GM12878 (cell line): Measurements from ENCODE around the gene TGFB1I1. TPM values are rescaled to one million over a fixed set of nuclear protein-coding genes. Genes with fewer than 3 reads are reported as not detected.

Source experiments
- BACH1 ChIP-seq: fragments of 450-650 bp; IDR thresholded peaks from 2 replicates; pipeline ENCODE4 v1.6.1; 2017; ENCODE audit warnings: mild to moderate bottlenecking, borderline replicate concordance
- BMI1 ChIP-seq: fragments of 450-650 bp; IDR thresholded peaks from 2 replicates; pipeline ENCODE4 v1.6.1; 2016; ENCODE audit warnings: mild to moderate bottlenecking, moderate library complexity, borderline replicate concordance
- BRCA1 ChIP-seq: IDR thresholded peaks from 2 replicates; pipeline ENCODE4 v1.6.1; 2011; ENCODE audit warnings: low read depth, low read length, improper control_type of control experiment
- CEBPB ChIP-seq, 2 experiments: fragments of 150-350 bp in 1 of 2; IDR thresholded peaks; 2 replicates each; pipeline ENCODE4 v1.6.1; 2012 to 2014; ENCODE audit warnings: low read depth in 2 of 2, low read length in 2 of 2, borderline replicate concordance in 1 of 2, inconsistent platforms in 1 of 2
- CHD2 ChIP-seq: IDR thresholded peaks from 2 replicates; pipeline ENCODE4 v1.6.1; 2011; ENCODE audit warnings: low read depth, low read length, improper control_type of control experiment, borderline replicate concordance
- IKZF2 ChIP-seq, 2 experiments: fragments of 450-650 bp; IDR thresholded peaks; 2 replicates each; pipeline ENCODE4 v1.6.1; 2017; ENCODE audit warnings: mild to moderate bottlenecking in 2 of 2, moderate library complexity in 2 of 2
- JUNB ChIP-seq: IDR thresholded peaks from 2 replicates; pipeline ENCODE4 v1.6.1; 2016; ENCODE audit warnings: antibody characterized with exemption, mild to moderate bottlenecking
- LARP7 ChIP-seq: fragments of 450-650 bp; IDR thresholded peaks from 2 replicates; pipeline ENCODE4 v1.6.1; 2017; ENCODE audit warnings: mild to moderate bottlenecking
- MAX ChIP-seq: IDR thresholded peaks from 2 replicates; pipeline ENCODE4 v1.6.1; 2012; ENCODE audit warnings: low read depth, low read length, improper control_type of control experiment
- MEF2A ChIP-seq: IDR thresholded peaks from 2 replicates; pipeline ENCODE4 v1.6.1; 2011; ENCODE audit warnings: low read depth, mild to moderate bottlenecking, low read length, moderate library complexity; ENCODE audit not compliant: insufficient read depth
- MYB ChIP-seq: fragments of 150-350 bp; IDR thresholded peaks from 2 replicates; pipeline ENCODE4 v1.6.1; 2014; ENCODE audit warnings: mild to moderate bottlenecking, low read depth, low read length, borderline replicate concordance
- NFXL1 ChIP-seq: fragments of 450-650 bp; IDR thresholded peaks from 2 replicates; pipeline ENCODE4 v1.6.1; 2017; ENCODE audit warnings: antibody characterized with exemption, mild to moderate bottlenecking, borderline replicate concordance
- PAX5 ChIP-seq: IDR thresholded peaks from 2 replicates; pipeline ENCODE4 v1.6.1; 2011; ENCODE audit warnings: low read depth, low read length, borderline replicate concordance
- PAX8 ChIP-seq: fragments of 450-650 bp; IDR thresholded peaks from 2 replicates; pipeline ENCODE4 v1.6.1; 2017; ENCODE audit warnings: mild to moderate bottlenecking, moderate library complexity
- POLR2A ChIP-seq: IDR thresholded peaks from 2 replicates; pipeline ENCODE4 v1.6.1; 2011; ENCODE audit warnings: low read depth, mild to moderate bottlenecking, low read length
- POLR2AphosphoS5 ChIP-seq: IDR thresholded peaks from 2 replicates; pipeline ENCODE4 v1.6.1; 2011; ENCODE audit warnings: mild to moderate bottlenecking, low read length, inconsistent platforms
- PRDM15 ChIP-seq: fragments of 450-650 bp; formaldehyde crosslinking; IDR thresholded peaks from 2 replicates; pipeline ENCODE4 v1.4.0; 2020; ENCODE audit warnings: mild to moderate bottlenecking, moderate library complexity
- RAD21 ChIP-seq: IDR thresholded peaks from 2 replicates; pipeline ENCODE4 v1.6.1; 2011; ENCODE audit warnings: mild to moderate bottlenecking, low read depth, low read length, moderate library complexity; ENCODE audit not compliant: insufficient read depth
- RCOR1 ChIP-seq: conservative IDR thresholded peaks from 2 replicates; pipeline ENCODE4 v1.6.1; 2012; ENCODE audit warnings: low read depth, low read length, improper control_type of control experiment
- SIN3A ChIP-seq: IDR thresholded peaks from 2 replicates; pipeline ENCODE4 v1.6.1; 2012; ENCODE audit warnings: low read depth, low read length, improper control_type of control experiment
- SREBF2 ChIP-seq: IDR thresholded peaks from 2 replicates; pipeline ENCODE4 v1.6.1; 2012; ENCODE audit warnings: mild to moderate bottlenecking, low read length
- TCF3 ChIP-seq: IDR thresholded peaks from 2 replicates; pipeline ENCODE4 v1.6.1; 2012; ENCODE audit warnings: low read depth, mild to moderate bottlenecking, low read length, borderline replicate concordance; ENCODE audit not compliant: insufficient read depth
- ZNF217 ChIP-seq: fragments of 450-650 bp; IDR thresholded peaks from 2 replicates; pipeline ENCODE4 v1.6.1; 2017; ENCODE audit warnings: antibody characterized with exemption, mild to moderate bottlenecking
- ZNF274 ChIP-seq: IDR thresholded peaks from one replicate; pipeline ENCODE4 v1.8.0; 2011; ENCODE audit not compliant: insufficient read length, insufficient read depth
- polyA plus RNA-seq, 11 experiments: library from polyadenylated mRNA; depleted of rRNA in 4 of 11; unstranded in 6 of 11; stranded (reverse) in 5 of 11; fragments of >200 nt; fragmentation: Nextera tagmentation in 4 of 11; fragmentation: Illumina TruSeq in 1 of 11; extraction: Ambion mirVana in 4 of 11; extraction: Trizol in 1 of 11; gene quantifications; 1 replicate in 1 of 11; 2 replicates in 10 of 11; pipeline versions ENCODE4 v1.2.1 to v1.2.3, GENCODE V29; 2011 to 2016; ENCODE audit warnings: inconsistent platforms in 2 of 11, missing spikeins in 2 of 11, low read depth in 1 of 11
- total RNA-seq, 4 experiments: library from RNA; depleted of rRNA in 3 of 4; stranded (reverse); fragments of >200 nt in 3 of 4; fragmentation: Illumina TruSeq in 1 of 4; extraction: Trizol in 1 of 4; gene quantifications; 2 replicates each; pipeline versions ENCODE4 v1.2.1 to v1.2.3, GENCODE V29; 2013 to 2021
- TF ChIP-seq, protein P1 (sequence below): fragments of 450-650 bp; conservative IDR thresholded peaks from 2 replicates; pipeline ENCODE4 v1.6.1; 2017; ENCODE audit warnings: mild to moderate bottlenecking, moderate library complexity
- TF ChIP-seq, protein P2 (sequence below): IDR thresholded peaks from 2 replicates; pipeline ENCODE4 v1.6.1; 2011; ENCODE audit warnings: low read depth, mild to moderate bottlenecking, low read length, moderate library complexity, borderline replicate concordance; ENCODE audit errors: extremely low read depth

TGFB1I1 gene
- total and polyA plus RNA-seq, 10 of the 15 experiments (the other 5 are each of a cell fraction or from before 2014, with no cell fraction given): 0.13 to 2.3 (median 0.41) TPM; not detected in 2

- TF ChIP-seq CEBPB (IDR thresholded peaks at IDR 0.05; ENCODE audit: borderline replicate concordance in 1 of 2, low read depth in 2 of 2, low read length in 2 of 2) (no peak), LARP7 (peak; percentile 58; the same call in 1 of the 2 replicates), MAX (peak; percentile 87), MYB (no peak), PAX8 (no peak), TCF3 (peak; percentile 66; the same call in 1 of the 2 replicates), NFXL1 (no peak), POLR2AphosphoS5 (peak; percentile 92; the same call in 1 of the 2 replicates), RCOR1 (peak; percentile 74; the same call in 1 of the 2 replicates), PAX5 (no peak), ZNF217 (no peak), MEF2A (no peak), JUNB (no peak), SREBF2 (no peak), CHD2 (peak; percentile 63), SIN3A (peak; percentile 89), RAD21 (no peak), POLR2A (peak; percentile 95), IKZF2 (IDR thresholded peaks at IDR 0.05) (peak in 1 of 2 experiments; percentile 9; a peak in 1 of 4 replicates), BRCA1 (no peak), PRDM15 (CRISPR knock-in tag) (no peak), ZNF274 (no peak), BACH1 (no peak), BMI1 (peak; percentile 20; the same call in 1 of the 2 replicates)
- TF ChIP-seq, protein P1, sequence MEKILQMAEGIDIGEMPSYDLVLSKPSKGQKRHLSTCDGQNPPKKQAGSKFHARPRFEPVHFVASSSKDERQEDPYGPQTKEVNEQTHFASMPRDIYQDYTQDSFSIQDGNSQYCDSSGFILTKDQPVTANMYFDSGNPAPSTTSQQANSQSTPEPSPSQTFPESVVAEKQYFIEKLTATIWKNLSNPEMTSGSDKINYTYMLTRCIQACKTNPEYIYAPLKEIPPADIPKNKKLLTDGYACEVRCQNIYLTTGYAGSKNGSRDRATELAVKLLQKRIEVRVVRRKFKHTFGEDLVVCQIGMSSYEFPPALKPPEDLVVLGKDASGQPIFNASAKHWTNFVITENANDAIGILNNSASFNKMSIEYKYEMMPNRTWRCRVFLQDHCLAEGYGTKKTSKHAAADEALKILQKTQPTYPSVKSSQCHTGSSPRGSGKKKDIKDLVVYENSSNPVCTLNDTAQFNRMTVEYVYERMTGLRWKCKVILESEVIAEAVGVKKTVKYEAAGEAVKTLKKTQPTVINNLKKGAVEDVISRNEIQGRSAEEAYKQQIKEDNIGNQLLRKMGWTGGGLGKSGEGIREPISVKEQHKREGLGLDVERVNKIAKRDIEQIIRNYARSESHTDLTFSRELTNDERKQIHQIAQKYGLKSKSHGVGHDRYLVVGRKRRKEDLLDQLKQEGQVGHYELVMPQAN: peak; percentile 49
- TF ChIP-seq, protein P2, sequence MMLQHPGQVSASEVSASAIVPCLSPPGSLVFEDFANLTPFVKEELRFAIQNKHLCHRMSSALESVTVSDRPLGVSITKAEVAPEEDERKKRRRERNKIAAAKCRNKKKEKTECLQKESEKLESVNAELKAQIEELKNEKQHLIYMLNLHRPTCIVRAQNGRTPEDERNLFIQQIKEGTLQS: no peak
Measured at GRCh38 chr16:31507929-31508705, 36.2 kb downstream of the TGFB1I1 start, which contains the start of gene RUSF1 (continued).
